ENCODE data around the gene GORASP1. TPM values are rescaled to one million over a fixed set of nuclear protein-coding genes. Genes with fewer than 3 reads are reported as not detected.

GORASP1 gene
- total RNA-seq, 1 donor from 2014 or later = 45.6 TPM

GRCh38 chr3:39137991-39138803 is 30.8 kb upstream of the GORASP1 start:
- Histone ChIP-seq H3K9me3 (ENCODE audit: insufficient read depth, low read depth, low read length) (no peaks in the 10 kb centered on the region), H3K27ac (ENCODE audit: low read depth, low read length) (no peak overlapping the region), H3K27me3 (ENCODE audit: insufficient read depth, low read length) (no peaks in the 10 kb centered on the region), H2AFZ (ENCODE audit: low read depth, low read length) (no peak overlapping the region), H3K4me2 (ENCODE audit: low read length) (no peak overlapping the region), H3K79me2 (ENCODE audit: insufficient read depth, low read length) (peaks cover 38% of the 10 kb centered on the region), H3K4me3 (ENCODE audit: insufficient read depth, low read depth, low read length) (no peak overlapping the region), H3K9ac (ENCODE audit: low read length) (no peak overlapping the region), H3K36me3 (ENCODE audit: insufficient read depth, low read length) (peaks cover 30% of the 10 kb centered on the region), H4K20me1 (ENCODE audit: insufficient read depth, low read length) (peaks cover 58% of the 10 kb centered on the region), H3K4me1 (ENCODE audit: insufficient read depth, low read length) (peaks cover 12% of the 10 kb centered on the region)
- Mint-ChIP-seq H3K27me3 (ENCODE audit: low read depth, unreplicated experiment) (peaks cover 7% of the 10 kb centered on the region), H3K36me3 (ENCODE audit: low read depth, unreplicated experiment) (peaks cover 33% of the 10 kb centered on the region), H3K4me1 (ENCODE audit: low read depth, unreplicated experiment) (peaks cover 36% of the 10 kb centered on the region), H3K9me3 (ENCODE audit: unreplicated experiment) (no peaks in the 10 kb centered on the region), H3K4me3 (ENCODE audit: unreplicated experiment) (no peak overlapping the region), H3K27ac (ENCODE audit: unreplicated experiment) (peak overlapping the region; percentile 26)
- DNase-seq (ENCODE audit: low read depth) = no peak
- no peak for TF ChIP-seq CTCF (IDR thresholded peaks at IDR 0.05; ENCODE audit: insufficient read depth, low read depth, low read length)
- TF ChIP-seq EZH2 (IDR thresholded peaks at IDR 0.05; ENCODE audit: insufficient read depth, low read length) = no peak
- FAIRE-seq = no peak

- no peak for FAIRE-seq
- H3K27me3 Mint-ChIP-seq (ENCODE audit: low read depth, unreplicated experiment) = peaks cover 7% of the 10 kb centered on the region
Measured at GRCh38 chr3:39137435-39137936, 30.1 kb upstream of the GORASP1 start.

More at GRCh38 chr3:39137435-39137936, 30.1 kb upstream of the GORASP1 start:
- Mint-ChIP-seq H3K9me3 (ENCODE audit: unreplicated experiment) (no peaks in the 10 kb centered on the region), H3K4me3 (ENCODE audit: unreplicated experiment) (peak overlapping the region; percentile 20), H3K4me1 (ENCODE audit: low read depth, unreplicated experiment) (peaks cover 33% of the 10 kb centered on the region), H3K27ac (ENCODE audit: unreplicated experiment) (no peak overlapping the region), H3K36me3 (ENCODE audit: low read depth, unreplicated experiment) (peaks cover 29% of the 10 kb centered on the region)
- DNase-seq (ENCODE audit: low read depth) = no peak
- Histone ChIP-seq H3K9ac (ENCODE audit: low read length) (no peak overlapping the region), H2AFZ (ENCODE audit: low read depth, low read length) (no peak overlapping the region), H3K4me2 (ENCODE audit: low read length) (no peak overlapping the region), H3K4me3 (ENCODE audit: insufficient read depth, low read depth, low read length) (no peak overlapping the region), H3K9me3 (ENCODE audit: insufficient read depth, low read depth, low read length) (no peaks in the 10 kb centered on the region), H4K20me1 (ENCODE audit: insufficient read depth, low read length) (peaks cover 51% of the 10 kb centered on the region), H3K27me3 (ENCODE audit: insufficient read depth, low read length) (no peaks in the 10 kb centered on the region), H3K79me2 (ENCODE audit: insufficient read depth, low read length) (peaks cover 31% of the 10 kb centered on the region), H3K4me1 (ENCODE audit: insufficient read depth, low read length) (peaks cover 12% of the 10 kb centered on the region), H3K36me3 (ENCODE audit: insufficient read depth, low read length) (peaks cover 23% of the 10 kb centered on the region), H3K27ac (ENCODE audit: low read depth, low read length) (no peak overlapping the region)
- TF ChIP-seq CTCF (IDR thresholded peaks at IDR 0.05; ENCODE audit: insufficient read depth, low read depth, low read length) (no peak), EZH2 (IDR thresholded peaks at IDR 0.05; ENCODE audit: insufficient read depth, low read length) (no peak)

All from astrocyte (in vitro differentiated cells and primary cell).